IMR-90 (cell line): ENCODE measurements around the gene TMPRSS9. TPM values are rescaled to one million over a fixed set of nuclear protein-coding genes. Genes with fewer than 3 reads are reported as not detected.

ENCODE experiments used
- ATAC-seq: fragments of 200-7000 bp; cut with Tn5 transposase; 2 replicates; pipeline ENCODE4 v1.9.1; 2020; ENCODE audit warnings: low read depth, mild to moderate bottlenecking, moderate library complexity
- BruUV-seq: library from RNA; stranded (reverse); fragments of 400-500 nt; replicated peaks from 2 replicates; lab custom pipeline; 2021; lab: Mats Ljungman, UMichigan
- CTCF ChIA-PET: fragments of 300-600 bp; formaldehyde crosslinking; extraction: SDS; loops from one replicate; lab custom pipeline; 2021; ENCODE audit warnings: antibody characterized with exemption; lab: Yijun Ruan, JAX
- POLR2A ChIA-PET: fragments of 300-600 bp; sonication (Branson Sonifier 250); formaldehyde crosslinking; loops from one replicate; lab custom pipeline; 2022; ENCODE audit warnings: antibody characterized with exemption; ENCODE audit not compliant: unreplicated experiment; lab: Charles Lee
- DNase-seq: peaks from one replicate; pipeline ENCODE4 v3.0.0; 2013
- H2AFZ ChIP-seq: replicated peaks from 2 replicates; pipeline ENCODE3; 2013; ENCODE audit warnings: low read length, mild to moderate bottlenecking; ENCODE audit not compliant: poor library complexity
- H2AK5ac ChIP-seq: 2 replicates; pipeline ENCODE4 v1.6.1; 2013; ENCODE audit warnings: low read depth, low read length, inconsistent platforms
- H2AK9ac ChIP-seq: replicated peaks from 2 replicates; pipeline ENCODE3; 2013; ENCODE audit warnings: mild to moderate bottlenecking, low read depth, low read length, moderate library complexity; ENCODE audit not compliant: poor library complexity
- H2BK120ac ChIP-seq: 2 replicates; pipeline ENCODE4 v1.6.1; 2013; ENCODE audit warnings: low read depth, low read length, inconsistent platforms
- H2BK15ac ChIP-seq: 3 replicates; pipeline ENCODE4 v1.6.1; 2013; ENCODE audit warnings: low read depth, low read length, inconsistent platforms
- H2BK20ac ChIP-seq: 2 replicates; pipeline ENCODE4 v1.6.1; 2013; ENCODE audit warnings: low read depth, mild to moderate bottlenecking, inconsistent platforms, low read length, moderate library complexity
- H2BK5ac ChIP-seq: 2 replicates; pipeline ENCODE4 v1.6.1; 2013; ENCODE audit warnings: mild to moderate bottlenecking, low read depth, low read length, inconsistent platforms; ENCODE audit not compliant: poor library complexity, severe bottlenecking
- H3K14ac ChIP-seq: replicated peaks from 2 replicates; pipeline ENCODE4 v1.6.1; 2013; ENCODE audit warnings: low read depth, low read length, inconsistent platforms
- H3K18ac ChIP-seq: 2 replicates; pipeline ENCODE4 v1.6.1; 2013; ENCODE audit warnings: low read depth, low read length, control low read depth
- H3K23ac ChIP-seq: 2 replicates; pipeline ENCODE4 v1.6.1; 2013; ENCODE audit warnings: low read depth, low read length, inconsistent platforms
- H3K27ac ChIP-seq: 2 replicates; pipeline ENCODE4 v1.5.1; 2013; ENCODE audit warnings: mild to moderate bottlenecking, control low read depth, low read length; ENCODE audit not compliant: insufficient read depth
- H3K27me3 ChIP-seq: 2 replicates; pipeline ENCODE4 v1.6.1; 2013; ENCODE audit warnings: low read length; ENCODE audit not compliant: control insufficient read depth, insufficient read depth
- H3K36me3 ChIP-seq: 2 replicates; pipeline ENCODE4 v1.6.1; 2013; ENCODE audit warnings: low read length, mixed read lengths; ENCODE audit not compliant: control insufficient read depth, insufficient read depth
- H3K4ac ChIP-seq: 2 replicates; pipeline ENCODE4 v1.6.1; 2013; ENCODE audit warnings: low read depth, low read length, inconsistent platforms
- H3K4me1 ChIP-seq: 2 replicates; pipeline ENCODE4 v1.6.1; 2013; ENCODE audit warnings: low read length, mixed read lengths; ENCODE audit not compliant: control insufficient read depth, insufficient read depth
- H3K4me2 ChIP-seq: 2 replicates; pipeline ENCODE4 v1.6.1; 2013; ENCODE audit warnings: low read depth, mild to moderate bottlenecking, control low read depth, low read length, moderate library complexity
- H3K4me3 ChIP-seq: 2 replicates; pipeline ENCODE4 v1.5.1; 2013; ENCODE audit warnings: low read depth, mild to moderate bottlenecking, control low read depth, low read length, moderate library complexity; ENCODE audit not compliant: insufficient read depth
- H3K56ac ChIP-seq: 2 replicates; pipeline ENCODE4 v1.6.1; 2013; ENCODE audit warnings: low read length, inconsistent platforms; ENCODE audit not compliant: insufficient read depth; ENCODE audit errors: extremely low read depth
- H3K79me1 ChIP-seq, 2 experiments: 2 replicates each; pipeline ENCODE4 v1.6.1; 2013; ENCODE audit warnings: low read length in 2 of 2, inconsistent platforms in 1 of 2, low read depth in 1 of 2
- H3K9ac ChIP-seq: 2 replicates; pipeline ENCODE4 v1.6.1; 2013; ENCODE audit warnings: low read depth, low read length, control low read depth
- H3K9me1 ChIP-seq: 2 replicates; pipeline ENCODE4 v1.6.1; 2013; ENCODE audit warnings: low read length, inconsistent platforms; ENCODE audit not compliant: insufficient read depth
- H3K9me3 ChIP-seq: 2 replicates; pipeline ENCODE4 v1.6.1; 2013; ENCODE audit warnings: low read length; ENCODE audit not compliant: control insufficient read depth, insufficient read depth
- H4K20me1 ChIP-seq: 2 replicates; pipeline ENCODE4 v1.6.1; 2013; ENCODE audit warnings: low read length, inconsistent platforms; ENCODE audit not compliant: insufficient read depth
- H4K5ac ChIP-seq: 2 replicates; pipeline ENCODE4 v1.6.1; 2013; ENCODE audit warnings: mild to moderate bottlenecking, low read depth, low read length, control low read depth
- H4K8ac ChIP-seq, 2 experiments: 2 replicates each; pipeline ENCODE4 v1.6.1; 2013; ENCODE audit warnings: low read depth in 2 of 2, low read length in 2 of 2, control low read depth in 1 of 2, inconsistent platforms in 1 of 2
- H4K91ac ChIP-seq: 2 replicates; pipeline ENCODE4 v1.6.1; 2013; ENCODE audit warnings: low read depth, low read length, inconsistent platforms; ENCODE audit not compliant: insufficient read depth
- BHLHE40 ChIP-seq: fragments of 150-350 bp; IDR thresholded peaks from 2 replicates; pipeline ENCODE4 v1.6.1; 2016; ENCODE audit warnings: mild to moderate bottlenecking, low read depth, low read length
- CEBPB ChIP-seq: IDR thresholded peaks from 2 replicates; pipeline ENCODE4 v1.6.1; 2012; ENCODE audit warnings: low read depth, low read length, improper control_type of control experiment
- CHD1 ChIP-seq: IDR thresholded peaks from 2 replicates; pipeline ENCODE4 v1.6.1; 2012; ENCODE audit warnings: low read depth, low read length, improper control_type of control experiment
- ELK1 ChIP-seq: fragments of 150-350 bp; IDR thresholded peaks from 2 replicates; pipeline ENCODE4 v1.6.1; 2016; ENCODE audit warnings: low read depth, mild to moderate bottlenecking, low read length, moderate library complexity, borderline replicate concordance
- FOS ChIP-seq: fragments of 150-350 bp; IDR thresholded peaks from 2 replicates; pipeline ENCODE4 v1.6.1; 2016; ENCODE audit warnings: low read depth, low read length
- MAFK ChIP-seq: IDR thresholded peaks from 2 replicates; pipeline ENCODE4 v1.6.1; 2012; ENCODE audit warnings: low read depth, low read length, improper control_type of control experiment
- MAZ ChIP-seq: IDR thresholded peaks from 2 replicates; pipeline ENCODE4 v1.6.1; 2012; ENCODE audit warnings: low read depth, mild to moderate bottlenecking, low read length, improper control_type of control experiment, moderate library complexity, borderline replicate concordance
- MXI1 ChIP-seq: IDR thresholded peaks from 2 replicates; pipeline ENCODE4 v1.6.1; 2012; ENCODE audit warnings: low read depth, mild to moderate bottlenecking, low read length, moderate library complexity, borderline replicate concordance
- NFE2L2 ChIP-seq: fragments of 150-350 bp; IDR thresholded peaks from 2 replicates; pipeline ENCODE4 v1.6.1; 2016; ENCODE audit warnings: low read depth, mild to moderate bottlenecking, low read length
- POLR2A ChIP-seq: IDR thresholded peaks from 2 replicates; pipeline ENCODE4 v1.6.1; 2012; ENCODE audit warnings: mild to moderate bottlenecking, low read depth, low read length
- RAD21 ChIP-seq: IDR thresholded peaks from 2 replicates; pipeline ENCODE4 v1.6.1; 2012; ENCODE audit warnings: low read length, improper control_type of control experiment
- RCOR1 ChIP-seq: IDR thresholded peaks from 2 replicates; pipeline ENCODE4 v1.6.1; 2012; ENCODE audit warnings: mild to moderate bottlenecking, low read length, improper control_type of control experiment; ENCODE audit not compliant: insufficient replicate concordance
- RFX5 ChIP-seq: IDR thresholded peaks from 2 replicates; pipeline ENCODE4 v1.8.0; 2012; ENCODE audit warnings: low read depth, mild to moderate bottlenecking, low read length, moderate library complexity
- SMC3 ChIP-seq: fragments of 150-350 bp; IDR thresholded peaks from 2 replicates; pipeline ENCODE4 v1.6.1; 2016; ENCODE audit warnings: low read depth, mild to moderate bottlenecking, antibody characterized with exemption, low read length, moderate library complexity
- USF2 ChIP-seq: fragments of 150-350 bp; IDR thresholded peaks from 2 replicates; pipeline ENCODE4 v1.6.1; 2017; ENCODE audit warnings: mild to moderate bottlenecking, antibody characterized with exemption, low read length, low read depth
- WGBS, 2 experiments: methylation state at CpG; one replicate each; pipeline versions ENCODE4 v1.1.5 to v1.1.7; 2013; ENCODE audit warnings: missing lambda C conversion rate in 2 of 2; ENCODE audit not compliant: insufficient read length in 1 of 2; ENCODE audit errors: extremely low coverage in 2 of 2; 5-methylcytosine and 5-hydroxymethylcytosine counted together
- dilution Hi-C: fragments of 300-500 bp; cut with HindIII; formaldehyde crosslinking; loops from one replicate; pipeline ENCODE4 v1.14.3; 2018; ENCODE audit warnings: low sequenced_read_pairs; ENCODE audit not compliant: unreplicated experiment
- in situ Hi-C: fragments of 300-500 bp; cut with MboI; formaldehyde crosslinking; loops from 3 replicates; pipeline ENCODE4 v1.14.3; 2019; ENCODE audit warnings: low sequenced_read_pairs, inconsistent platforms, mixed read lengths
- intact Hi-C: fragments of 100-400 bp; cut with micrococcal nuclease; formaldehyde crosslinking; loops from 2 replicates; pipeline ENCODE4 v1.10.0; 2022
- polyA plus RNA-seq, 3 experiments: library from polyadenylated mRNA; depleted of rRNA; stranded (reverse); fragments of >200 nt; gene quantifications; 2 replicates each; pipeline ENCODE4 v1.2.3, GENCODE V29; 2012; ENCODE audit warnings: low replicate concordance in 1 of 3
- total RNA-seq: library from RNA; depleted of rRNA; stranded (reverse); fragments of >200 nt; gene quantifications from 2 replicates; pipeline ENCODE4 v1.2.3, GENCODE V29; 2012
- TF ChIP-seq, protein P1 (sequence below): conservative IDR thresholded peaks from 2 replicates; pipeline ENCODE4 v1.5.1; 2012; ENCODE audit warnings: mild to moderate bottlenecking, low read depth, low read length, improper control_type of control experiment

TMPRSS9 gene
- total and polyA plus RNA-seq, 2 of the 4 experiments (the other 2 are of a cell fraction), result not detected

DNA sequence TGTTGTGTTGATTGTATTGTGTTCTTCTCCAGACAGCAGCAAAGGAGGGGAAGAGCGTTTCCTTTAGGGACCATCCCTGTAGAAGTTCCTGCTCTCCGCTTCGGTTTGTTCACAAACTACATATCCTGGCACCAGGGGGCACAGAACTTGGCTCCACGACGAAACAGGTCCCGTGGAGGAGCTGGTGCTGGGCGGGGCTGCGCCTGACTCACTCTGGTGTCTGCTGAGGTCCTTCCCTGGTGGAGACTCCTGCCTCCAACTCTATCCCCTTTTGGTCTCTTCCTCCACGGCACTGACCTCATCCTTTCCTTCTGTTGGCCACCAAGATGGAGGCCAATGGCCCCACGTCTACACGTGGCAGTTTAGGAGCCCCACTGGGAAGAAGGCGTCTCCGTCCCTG, 14.7 kb downstream of the TMPRSS9 start:
- no peak overlapping the region for H3K27ac ChIP-seq
- H3K9me1 ChIP-seq, result no peaks in the 10 kb centered on the region; the same call in 1 of the 2 replicates
- no peak overlapping the region for H3K23ac ChIP-seq
- H2BK120ac ChIP-seq, result no peak overlapping the region
- H3K14ac ChIP-seq, result no peak overlapping the region
- H2BK5ac ChIP-seq, result no peak overlapping the region
- POLR2A ChIA-PET, result no interaction called here
- H3K27me3 ChIP-seq, result peaks cover 4% of the 10 kb centered on the region; the same call in 1 of the 2 replicates
- H3K36me3 ChIP-seq, result no peaks in the 10 kb centered on the region
- H3K4me2 ChIP-seq, result no peak overlapping the region
- no peak overlapping the region for H4K8ac ChIP-seq
- ATAC-seq (no peak), DNase-seq (no peak)
- H2AK5ac ChIP-seq, result no peak overlapping the region
- no peak overlapping the region for H2BK15ac ChIP-seq
- 87% methylated on average over 3 of the region's 13 CpGs; no CpG with 5 or more reads in 1 of the 2 experiments for WGBS, 2 experiments
- no peak overlapping the region for H3K4ac ChIP-seq
- H4K20me1 ChIP-seq, result no peaks in the 10 kb centered on the region
- intact Hi-C loops, result no loop called here
- H3K9ac ChIP-seq, result no peak overlapping the region
- no peak overlapping the region for H2AFZ ChIP-seq
- in situ Hi-C loops, result no loop called here
- no peak overlapping the region for H4K5ac ChIP-seq
- no peak overlapping the region for H3K4me3 ChIP-seq
- no peak overlapping the region for H4K91ac ChIP-seq
- TF ChIP-seq CEBPB (no peak), MXI1 (no peak), SMC3 (no peak), POLR2A (no peak), USF2 (no peak), RFX5 (no peak), RAD21 (no peak), NFE2L2 (no peak), FOS (no peak), MAFK (no peak), ELK1 (no peak), RCOR1 (no peak), MAZ (no peak), CHD1 (no peak), BHLHE40 (no peak)
- TF ChIP-seq, protein P1, sequence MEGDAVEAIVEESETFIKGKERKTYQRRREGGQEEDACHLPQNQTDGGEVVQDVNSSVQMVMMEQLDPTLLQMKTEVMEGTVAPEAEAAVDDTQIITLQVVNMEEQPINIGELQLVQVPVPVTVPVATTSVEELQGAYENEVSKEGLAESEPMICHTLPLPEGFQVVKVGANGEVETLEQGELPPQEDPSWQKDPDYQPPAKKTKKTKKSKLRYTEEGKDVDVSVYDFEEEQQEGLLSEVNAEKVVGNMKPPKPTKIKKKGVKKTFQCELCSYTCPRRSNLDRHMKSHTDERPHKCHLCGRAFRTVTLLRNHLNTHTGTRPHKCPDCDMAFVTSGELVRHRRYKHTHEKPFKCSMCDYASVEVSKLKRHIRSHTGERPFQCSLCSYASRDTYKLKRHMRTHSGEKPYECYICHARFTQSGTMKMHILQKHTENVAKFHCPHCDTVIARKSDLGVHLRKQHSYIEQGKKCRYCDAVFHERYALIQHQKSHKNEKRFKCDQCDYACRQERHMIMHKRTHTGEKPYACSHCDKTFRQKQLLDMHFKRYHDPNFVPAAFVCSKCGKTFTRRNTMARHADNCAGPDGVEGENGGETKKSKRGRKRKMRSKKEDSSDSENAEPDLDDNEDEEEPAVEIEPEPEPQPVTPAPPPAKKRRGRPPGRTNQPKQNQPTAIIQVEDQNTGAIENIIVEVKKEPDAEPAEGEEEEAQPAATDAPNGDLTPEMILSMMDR, result no peak
- H3K18ac ChIP-seq, result no peak overlapping the region
- no peak overlapping the region for H2BK20ac ChIP-seq
- CTCF ChIA-PET, result no interaction called here
- H3K4me1 ChIP-seq, result no peaks in the 10 kb centered on the region; the same call in 1 of the 2 replicates
- dilution Hi-C loops, result no loop called here
- no peaks in the 10 kb centered on the region for H3K79me1 ChIP-seq
- peaks cover 2% of the 10 kb centered on the region for H3K9me3 ChIP-seq
- no TSS peak for BruUV-seq
- H3K56ac ChIP-seq, result no peak overlapping the region
- H2AK9ac ChIP-seq, result no peak overlapping the region
